GM19455 (cell line): ENCODE results near the gene DNAJB6.

Experiments
- ATAC-seq: cut with Tn5 transposase; IDR thresholded peaks from one replicate; pipeline ENCODE4 v1.9.1; 2021; ENCODE audit not compliant: unreplicated experiment

The DNAJB6 gene

DNA sequence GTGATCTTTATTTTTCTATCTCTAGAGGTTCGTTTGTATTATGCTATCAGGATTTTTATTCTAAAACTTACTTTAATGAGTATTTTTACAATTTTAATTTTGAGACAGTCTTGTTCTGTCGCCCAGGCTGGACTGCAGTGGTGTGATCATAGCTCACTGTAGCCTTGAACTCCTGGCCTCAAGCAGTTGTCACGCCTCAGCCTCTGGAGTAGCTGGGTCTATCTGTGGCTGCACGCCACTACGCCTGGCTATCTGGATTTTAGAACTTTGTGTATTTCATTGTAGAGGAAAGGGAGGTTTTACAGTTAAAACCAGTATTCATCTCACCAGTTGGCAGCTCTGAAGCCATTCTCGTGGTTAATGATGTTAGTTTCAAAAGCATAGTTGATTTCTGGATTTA lies 25.9 kb downstream of the DNAJB6 start:
- no peak for ATAC-seq

DNA sequence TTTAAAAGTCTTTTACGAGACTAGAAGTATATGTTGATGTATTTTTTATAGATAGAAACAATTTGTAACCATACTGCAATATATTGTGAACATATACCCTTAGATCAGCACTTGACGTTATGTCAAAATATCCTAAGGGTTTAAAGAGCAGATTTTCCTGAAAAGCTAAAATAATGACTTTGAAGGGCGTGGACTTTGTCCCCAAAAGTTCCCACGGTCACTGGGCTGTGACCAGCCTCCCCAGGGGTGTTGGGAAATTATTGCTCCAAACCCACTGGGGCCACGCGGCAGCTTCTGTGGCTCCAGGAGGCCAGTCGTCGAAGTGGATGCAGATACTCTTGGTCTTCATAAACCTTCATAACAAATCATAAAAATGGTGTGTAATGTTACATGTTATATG lies 29.9 kb downstream of the DNAJB6 start:
- no peak for ATAC-seq

DNA sequence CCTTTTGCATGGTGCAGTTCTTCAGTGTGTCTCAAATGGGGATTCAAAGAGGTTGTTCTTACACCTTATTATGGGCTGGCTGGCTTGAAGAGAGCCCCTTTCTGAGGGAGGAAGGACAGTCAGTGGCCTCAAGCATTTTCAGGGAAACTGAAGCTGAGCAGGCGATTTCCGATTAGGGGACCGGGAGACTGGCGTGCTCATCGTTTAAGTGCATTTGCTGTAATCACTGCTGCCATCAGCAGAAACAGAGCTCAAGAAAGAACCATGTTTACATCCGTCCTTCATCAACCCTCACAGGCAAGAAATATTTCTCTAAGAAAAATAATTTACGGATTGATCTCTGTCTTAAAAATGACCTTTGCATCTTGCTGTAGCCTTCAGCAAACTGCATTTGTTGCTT lies 32.2 kb downstream of the DNAJB6 start:
- no peak for ATAC-seq

DNA sequence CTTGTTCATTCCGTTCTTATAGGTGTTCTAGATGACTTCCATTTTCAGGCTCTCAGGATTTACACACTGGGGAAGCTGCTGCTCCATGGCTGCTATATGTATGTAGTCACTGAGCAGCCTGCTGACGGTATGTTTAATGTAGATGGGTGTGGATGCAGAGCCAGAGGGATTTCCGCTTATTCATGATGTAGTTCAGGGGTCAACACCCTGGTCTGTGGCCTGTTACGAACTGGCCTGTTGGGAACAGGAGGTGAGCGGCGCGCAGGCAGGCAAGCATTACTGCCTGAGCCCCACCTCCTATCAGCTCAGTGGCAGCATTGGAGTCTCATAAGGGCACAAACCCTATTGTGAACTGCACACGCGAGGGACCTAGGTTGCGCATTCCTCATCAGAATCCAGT lies 33.9 kb downstream of the DNAJB6 start:
- no peak for ATAC-seq

DNA sequence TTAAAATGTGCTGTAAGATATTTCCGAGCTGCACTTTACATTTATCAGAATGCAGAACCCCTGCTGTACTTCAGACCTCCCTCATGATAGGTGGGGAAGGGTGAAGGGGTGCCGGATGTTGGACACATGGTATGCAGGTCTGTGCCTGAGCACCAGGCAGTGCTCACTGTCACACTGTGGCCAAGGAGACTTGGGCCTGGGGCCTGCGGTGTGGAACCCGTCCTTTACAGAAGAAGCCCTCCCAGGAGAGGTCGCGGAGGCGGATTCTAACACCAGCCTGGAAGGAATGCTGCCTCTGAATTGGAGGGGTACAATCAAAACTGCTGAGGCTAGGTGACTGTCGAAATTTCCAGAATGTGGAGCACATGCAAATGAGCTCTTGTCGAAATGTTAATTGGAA lies 34.5 kb downstream of the DNAJB6 start:
- no peak for ATAC-seq

DNA sequence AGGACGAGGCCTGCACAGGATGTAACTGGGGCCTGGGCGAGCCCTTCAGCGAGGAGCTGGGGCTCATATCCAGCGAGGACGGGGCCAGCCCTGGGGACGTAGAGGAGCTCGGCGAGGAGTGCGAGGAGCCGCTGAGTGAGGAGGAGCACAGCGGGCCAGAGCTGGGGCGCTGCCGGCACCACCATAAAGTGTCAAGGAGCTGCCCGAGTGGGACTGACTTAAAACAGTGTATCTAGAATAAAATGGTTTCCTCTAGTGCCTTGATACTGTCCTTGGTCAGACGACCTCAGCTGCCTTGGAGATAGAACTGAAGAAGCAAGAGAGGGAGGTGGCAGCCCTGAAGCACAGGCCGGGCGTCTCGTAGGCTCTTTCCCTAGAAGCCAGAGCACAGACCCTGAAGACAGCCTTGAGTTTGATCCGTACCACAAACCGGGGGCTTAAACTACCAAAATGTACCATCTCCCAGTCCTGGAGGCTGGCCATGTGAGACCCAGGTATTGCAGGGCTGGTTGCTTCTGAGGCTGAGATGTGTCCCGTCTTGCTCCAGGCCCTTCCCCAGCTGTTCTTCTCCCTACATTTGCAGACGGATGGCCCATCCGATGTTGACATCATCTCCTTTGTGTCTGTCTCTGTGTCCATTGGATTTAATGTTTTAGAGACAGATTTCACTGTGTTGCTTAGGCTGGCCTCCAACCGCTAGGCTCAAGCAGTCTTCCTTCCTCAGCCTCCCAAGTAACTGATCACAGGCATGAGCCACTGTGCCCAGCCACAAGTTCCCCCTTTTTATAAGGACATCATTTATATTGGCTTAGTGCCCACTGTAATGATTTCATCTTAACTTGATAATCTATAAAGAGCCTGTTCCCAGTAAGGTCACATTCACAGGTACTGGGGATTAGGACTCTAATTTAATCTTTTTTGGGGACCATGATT lies 35.8 kb downstream of the DNAJB6 start:
- ATAC-seq, result no peak

DNA sequence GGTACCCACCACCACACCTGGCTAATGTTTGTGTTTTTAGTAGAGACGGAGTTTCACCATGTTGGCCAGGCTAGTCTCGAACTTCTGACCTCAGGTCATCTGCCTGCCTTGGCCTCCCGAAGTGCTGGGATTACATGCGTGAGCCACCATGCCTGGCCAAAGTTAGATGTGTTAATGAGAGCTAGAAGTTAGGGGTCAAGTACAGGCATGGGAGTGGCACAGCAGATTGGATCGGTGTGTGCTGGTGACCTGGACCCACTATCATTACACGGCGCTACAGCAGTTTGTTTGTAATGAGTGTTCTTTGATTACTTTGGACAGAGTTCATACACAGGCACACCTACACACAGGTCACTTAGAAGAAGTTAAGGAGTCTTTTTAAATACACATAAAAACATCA lies 36.7 kb downstream of the DNAJB6 start:
- no peak for ATAC-seq

DNA sequence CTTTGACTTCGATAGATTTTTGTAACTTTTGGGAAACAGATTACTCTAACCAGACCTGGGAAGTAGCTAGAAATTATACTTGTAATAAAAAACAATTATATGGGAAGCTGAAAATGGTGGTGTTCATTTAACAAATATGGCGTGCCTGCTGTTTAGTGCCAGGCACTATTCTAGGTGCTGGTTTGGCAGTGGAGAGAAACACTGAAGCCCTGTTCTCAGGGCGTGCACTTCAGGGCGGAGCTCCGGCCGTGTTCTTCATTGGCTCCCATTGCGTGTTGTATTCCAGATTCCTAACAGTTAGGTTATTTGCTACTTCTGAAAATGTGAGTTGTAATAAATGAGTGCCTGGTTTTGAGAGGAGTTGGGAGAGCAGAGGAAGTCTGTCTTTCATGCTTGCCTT lies 38.6 kb downstream of the DNAJB6 start:
- no peak for ATAC-seq

DNA sequence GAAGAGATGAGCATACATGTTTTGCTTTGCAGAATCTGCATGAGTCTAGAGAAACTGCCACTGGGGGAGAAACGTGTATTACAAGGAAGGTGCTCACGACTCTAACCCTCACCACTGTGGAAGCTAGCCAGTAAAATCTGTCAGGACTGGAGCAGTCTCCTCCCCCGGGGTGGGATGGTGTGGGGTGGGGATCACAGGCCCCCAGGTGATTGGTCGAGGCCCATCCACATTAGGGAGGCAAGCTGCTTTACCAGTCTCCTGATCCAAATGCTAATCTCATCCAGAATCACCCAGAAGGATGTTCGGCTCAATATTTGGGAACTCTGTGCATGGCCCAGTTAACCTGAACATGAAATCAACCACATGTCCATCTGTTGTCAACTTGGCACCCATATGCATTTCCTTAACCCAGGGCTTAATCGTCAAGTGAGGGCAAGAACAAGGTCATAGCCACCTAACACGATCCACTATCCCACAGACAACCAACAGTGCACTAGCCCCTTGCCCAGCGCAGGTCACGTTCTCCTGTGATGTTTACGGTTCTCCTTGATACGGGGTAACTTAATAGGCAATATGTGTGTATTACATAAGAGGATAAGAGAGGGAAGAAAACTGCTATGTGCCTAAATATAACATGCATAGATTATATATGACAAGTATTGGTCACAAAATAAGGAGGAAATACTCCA lies 40.8 kb downstream of the DNAJB6 start:
- no peak for ATAC-seq

DNA sequence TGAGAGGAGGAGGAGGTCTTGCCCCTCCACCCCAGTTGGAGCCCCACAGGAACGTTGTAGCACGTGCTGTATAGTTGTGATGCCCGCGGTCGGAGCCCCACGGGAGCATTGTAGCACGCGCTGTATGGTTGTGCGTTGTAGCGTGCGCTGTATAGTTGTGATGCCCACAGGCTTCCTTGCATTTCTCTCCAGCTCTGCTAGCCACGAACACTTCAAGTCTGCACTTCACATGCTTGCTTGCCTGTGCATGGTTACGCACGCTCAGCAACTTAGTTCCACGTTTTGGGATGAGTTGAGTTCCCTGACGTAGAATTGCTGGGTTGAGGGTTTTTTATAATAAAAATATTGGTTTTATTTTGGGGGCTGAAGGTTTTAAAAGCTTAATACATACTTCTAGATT lies 41.6 kb downstream of the DNAJB6 start:
- no peak for ATAC-seq

DNA sequence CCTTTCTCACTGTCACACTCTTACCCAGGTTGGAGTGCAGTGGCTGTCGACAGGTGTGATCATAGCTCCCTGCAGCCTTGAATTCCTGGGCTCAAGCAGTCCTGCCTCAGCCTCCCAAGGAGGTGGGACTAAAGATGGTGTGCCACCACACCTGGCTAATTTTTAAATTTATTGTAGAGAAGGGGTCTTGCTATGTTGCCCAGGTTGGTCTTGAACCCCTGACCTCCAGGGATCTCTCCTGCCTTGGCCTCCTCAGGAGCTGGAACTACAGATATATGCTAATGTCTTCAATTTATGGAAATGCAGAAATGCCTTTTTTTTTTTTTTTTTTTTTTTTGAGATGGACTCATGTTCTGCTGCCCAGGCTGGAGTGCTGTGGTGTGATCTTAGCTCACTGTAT lies 42.7 kb downstream of the DNAJB6 start:
- ATAC-seq, result no peak

DNA sequence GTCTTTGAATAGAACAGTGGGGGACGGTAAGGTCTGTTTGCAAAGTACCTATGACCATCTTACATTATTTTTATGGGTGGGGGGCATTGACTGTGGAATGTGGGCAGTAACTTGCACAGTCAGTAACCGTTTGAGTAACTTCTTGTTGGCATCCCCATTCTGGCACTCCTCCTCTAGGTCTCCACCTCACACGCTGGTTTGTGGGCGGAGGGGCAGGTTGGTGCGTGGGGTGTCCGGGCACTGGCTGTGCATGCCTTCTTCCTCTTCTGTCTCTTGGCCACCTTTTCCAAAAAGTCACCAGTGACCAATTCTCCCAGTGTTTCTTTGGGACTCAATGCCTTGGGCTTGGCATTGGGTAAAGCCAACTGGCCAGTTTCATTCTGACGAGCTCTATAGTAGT lies 43.6 kb downstream of the DNAJB6 start:
- no peak for ATAC-seq

DNA sequence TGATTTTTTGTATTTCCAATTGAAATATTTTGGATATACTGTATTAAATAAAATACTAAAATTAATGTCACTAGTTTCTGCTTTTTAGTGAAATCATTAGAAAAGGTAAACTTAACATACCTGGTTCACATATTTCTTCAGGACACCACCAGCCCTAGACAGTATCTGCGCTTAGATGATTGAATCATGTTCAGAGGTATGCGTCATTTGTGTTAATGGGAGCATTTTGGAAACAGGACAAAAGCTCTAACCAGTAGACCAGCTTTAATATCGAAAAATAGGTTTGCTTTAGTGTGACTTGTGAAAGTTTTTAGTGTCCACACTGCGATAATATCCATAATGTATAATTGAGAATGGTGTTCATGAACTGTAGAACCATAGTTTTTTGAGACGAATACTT lies 47.1 kb downstream of the DNAJB6 start:
- no peak for ATAC-seq

DNA sequence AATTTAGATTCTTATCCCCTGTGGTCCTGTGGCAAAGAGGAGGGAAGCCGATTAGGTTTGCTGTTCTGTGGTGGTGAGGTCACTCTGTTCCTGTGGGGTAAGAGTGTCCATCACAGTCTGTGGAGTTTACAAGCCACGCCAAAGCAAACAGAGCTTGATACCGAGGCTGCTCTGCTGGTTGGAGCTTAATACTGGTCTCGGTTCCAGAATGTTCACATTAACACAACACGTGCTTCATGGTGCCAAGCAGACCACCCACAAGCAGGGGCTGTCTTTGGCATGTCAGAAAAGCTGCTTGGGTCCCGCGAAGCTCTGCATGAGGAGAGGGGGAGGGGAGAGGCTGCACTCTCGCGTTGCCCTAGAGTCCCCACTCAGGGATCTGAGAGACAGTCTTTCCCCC lies 47.5 kb downstream of the DNAJB6 start:
- no peak for ATAC-seq

DNA sequence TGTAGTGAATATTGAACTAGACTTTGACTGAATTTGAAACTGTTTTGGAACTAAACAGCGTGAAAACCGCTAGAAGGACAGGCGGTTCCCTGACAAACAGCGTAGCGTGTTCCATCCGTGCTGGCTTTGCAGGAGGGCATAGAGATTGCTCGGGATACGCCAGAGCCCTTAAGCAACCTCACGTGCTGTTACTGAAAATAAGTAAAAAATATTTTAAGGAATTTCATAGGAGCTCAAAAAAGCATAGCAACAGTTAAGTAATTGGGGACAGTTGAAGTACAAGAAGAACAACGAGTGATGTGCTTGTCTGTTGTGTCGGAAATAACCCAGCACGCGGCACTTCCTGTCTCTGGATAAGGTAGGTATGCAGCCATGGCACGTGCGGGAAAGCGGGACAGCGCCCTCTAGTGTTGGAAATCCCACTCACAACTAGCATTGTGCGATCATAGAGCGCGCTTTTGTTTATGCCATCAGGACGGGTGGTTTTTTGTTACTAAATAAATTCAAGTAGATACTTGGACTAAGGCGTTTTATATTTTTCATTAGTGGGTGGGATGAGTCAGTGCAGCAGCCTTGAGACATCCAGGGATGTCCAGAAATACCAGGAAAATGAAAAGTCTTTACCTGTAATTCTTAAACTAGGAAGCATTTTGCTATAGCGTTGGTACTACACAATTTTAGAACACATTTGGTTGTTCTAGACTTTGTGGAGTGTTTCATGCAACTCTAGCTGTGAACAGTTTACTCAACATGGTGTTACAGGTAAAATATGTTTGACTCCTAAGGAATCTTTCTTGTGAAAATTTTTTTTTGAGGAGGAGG lies 50.4 kb downstream of the DNAJB6 start:
- ATAC-seq, result peak; percentile 97

DNA sequence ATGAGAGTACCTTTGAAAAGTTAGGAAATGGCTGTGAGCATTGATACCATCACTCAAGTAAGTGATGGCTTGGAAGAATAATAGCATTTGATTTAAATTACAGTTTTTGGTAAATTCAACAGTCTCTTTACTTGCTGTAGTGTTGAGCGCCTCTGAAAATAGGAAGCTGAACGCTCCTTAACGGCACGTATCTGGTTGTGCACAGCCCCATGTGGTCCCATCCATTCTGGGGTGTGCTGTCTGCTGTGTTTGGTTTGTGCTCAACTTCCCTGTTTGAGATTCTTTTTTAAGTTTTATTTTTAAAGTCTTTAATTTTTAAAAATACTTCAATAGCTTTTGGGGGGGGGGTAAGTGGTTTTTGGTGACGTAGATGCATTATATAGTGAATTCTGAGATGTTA lies 51.5 kb downstream of the DNAJB6 start:
- no peak for ATAC-seq

DNA sequence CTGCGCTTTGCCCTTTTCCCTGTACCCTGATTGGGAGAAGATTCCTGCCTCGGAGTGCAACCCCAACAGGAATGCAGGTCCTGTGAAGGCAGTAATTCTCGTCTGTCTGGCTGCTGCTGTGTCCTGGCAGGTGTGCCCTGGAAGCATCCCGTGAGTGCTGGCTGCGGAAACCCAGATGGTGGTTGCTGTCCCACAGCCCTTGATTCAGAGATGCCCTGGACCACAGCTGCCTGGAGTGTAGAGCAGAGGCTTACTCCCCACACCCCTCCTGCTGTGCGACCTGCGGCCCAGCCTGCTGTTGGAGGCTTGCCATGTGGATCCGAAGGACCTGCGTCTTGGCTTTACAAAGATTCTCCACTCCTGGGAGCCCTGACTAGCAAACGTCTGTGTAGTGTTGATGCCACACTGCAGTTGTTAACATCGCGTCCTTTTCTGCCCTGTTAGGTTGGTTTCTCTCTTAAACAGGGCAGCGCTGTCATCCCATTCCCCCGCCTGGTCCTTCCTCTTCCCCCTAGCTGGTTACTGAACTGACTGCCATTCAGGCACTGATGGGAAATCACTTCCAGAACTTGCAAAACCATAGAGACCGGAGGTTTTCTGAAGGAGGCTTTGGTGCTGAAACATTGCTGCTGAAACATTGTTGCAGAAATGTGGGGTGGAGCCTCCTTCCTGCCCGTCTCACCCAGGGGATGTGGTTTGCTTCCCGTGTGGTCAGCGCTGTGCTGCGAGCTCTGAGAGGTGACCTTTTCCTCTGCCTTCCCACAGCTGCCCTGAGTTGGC lies 53.3 kb downstream of the DNAJB6 start:
- ATAC-seq, result no peak

DNA sequence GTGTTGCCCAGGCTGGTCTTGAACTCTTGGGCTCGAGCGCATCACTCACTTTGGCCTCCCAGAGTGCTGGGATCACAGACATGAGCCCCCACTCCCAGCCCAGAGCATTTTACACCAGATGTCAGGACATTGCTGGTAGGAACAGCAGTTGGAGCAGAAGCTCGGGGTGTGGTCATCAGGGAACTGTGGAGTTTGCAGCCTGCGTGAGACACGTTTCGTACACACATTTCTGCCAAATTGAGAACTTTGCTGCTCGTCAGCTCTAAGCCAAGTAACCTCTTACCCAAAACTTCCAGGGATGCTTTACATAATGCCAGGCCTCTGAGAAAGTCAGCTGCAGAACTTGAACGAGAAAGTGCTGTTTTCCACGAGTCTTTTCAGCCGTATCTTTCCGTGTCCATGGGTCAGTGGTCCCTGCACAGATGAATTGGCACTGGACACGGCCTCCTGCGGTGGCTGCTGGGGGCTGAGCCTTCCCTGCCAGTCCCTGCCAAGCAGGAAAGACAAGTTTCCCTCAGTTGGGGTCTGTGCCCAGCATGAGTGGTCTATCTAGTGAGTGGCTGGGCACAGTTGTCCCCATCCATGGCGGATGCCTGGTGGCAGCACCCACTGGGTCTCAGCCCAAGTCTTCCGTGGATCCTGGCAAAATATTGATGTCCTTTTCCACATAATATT lies 54.4 kb downstream of the DNAJB6 start:
- ATAC-seq, result no peak

DNA sequence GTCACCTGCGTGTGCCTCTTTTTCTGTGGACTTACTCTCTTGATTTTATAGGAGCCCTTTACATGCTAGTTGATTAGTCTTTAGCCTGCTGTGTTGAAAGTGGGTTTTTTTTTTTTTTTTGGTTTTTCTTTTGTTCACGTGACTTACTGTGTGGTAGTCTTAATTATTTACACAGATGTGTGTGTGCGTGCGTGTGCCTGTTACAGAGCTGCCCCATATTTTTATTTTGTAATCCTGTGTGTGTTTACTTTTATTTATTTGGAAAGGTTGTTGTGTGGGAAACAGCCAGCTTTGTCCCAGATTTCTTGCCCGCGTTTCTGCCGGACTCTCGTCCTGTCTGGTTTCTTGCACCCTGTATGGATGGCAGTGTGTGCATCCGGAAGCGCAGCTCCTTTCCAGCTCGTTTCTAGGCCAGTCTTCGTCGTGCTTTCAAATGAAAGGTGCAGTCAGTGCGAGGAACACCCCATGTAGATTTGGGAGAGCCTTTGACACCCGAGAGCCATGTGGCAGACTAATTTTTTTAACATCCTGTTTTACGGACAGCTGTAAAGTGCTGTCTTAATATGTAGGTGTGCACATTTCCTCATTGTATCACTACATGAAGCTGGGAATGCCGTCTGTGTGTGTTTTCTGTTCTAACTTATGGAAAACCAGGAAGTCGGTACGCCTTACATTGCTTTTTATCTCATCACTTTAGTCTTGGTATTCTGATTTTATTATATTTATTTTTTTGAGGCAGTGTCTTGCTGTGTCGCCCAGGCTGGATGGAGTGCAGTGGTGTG lies 55.6 kb downstream of the DNAJB6 start:
- ATAC-seq, result no peak
